Measurements from ENCODE around the gene ARHGAP24. TPM values are rescaled to one million over a fixed set of nuclear protein-coding genes. Genes with fewer than 3 reads are reported as not detected.
"Not testable (repeated sequence)": the region's sequence is repeated elsewhere in the genome, so short reads cannot be mapped to it uniquely, and the experiment has no call there.

The ARHGAP24 gene
- total RNA-seq, 1 donor from 2014 or later = 40.3 TPM

GRCh38 chr4:85808864-85809263 lies 333.9 kb downstream of the ARHGAP24 start:
- DNase-seq (ENCODE audit: low read depth in 2 of 2) = no peak

DNA sequence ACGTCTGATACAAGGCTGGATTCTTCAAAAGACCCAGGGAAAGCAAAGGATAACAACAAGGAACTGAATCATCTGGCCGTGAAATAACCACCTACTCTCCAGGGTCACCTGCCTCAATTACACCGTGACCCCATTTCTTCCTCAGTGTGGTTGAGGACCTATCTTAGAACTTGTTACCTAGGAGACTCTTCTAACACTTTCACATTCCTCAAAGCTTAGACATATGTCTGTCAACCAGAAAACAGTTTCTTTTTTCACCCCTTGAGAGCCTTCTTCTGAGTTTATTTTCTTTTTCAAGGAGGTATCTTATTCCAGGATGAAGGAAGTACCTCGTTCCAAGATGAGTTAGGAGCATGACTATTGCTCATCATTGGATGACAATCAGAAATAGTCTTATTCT lies 337.8 kb downstream of the ARHGAP24 start:
- DNase-seq (ENCODE audit: low read depth in 2 of 2) = peak in 1 of 2 donors; percentile 86

DNA sequence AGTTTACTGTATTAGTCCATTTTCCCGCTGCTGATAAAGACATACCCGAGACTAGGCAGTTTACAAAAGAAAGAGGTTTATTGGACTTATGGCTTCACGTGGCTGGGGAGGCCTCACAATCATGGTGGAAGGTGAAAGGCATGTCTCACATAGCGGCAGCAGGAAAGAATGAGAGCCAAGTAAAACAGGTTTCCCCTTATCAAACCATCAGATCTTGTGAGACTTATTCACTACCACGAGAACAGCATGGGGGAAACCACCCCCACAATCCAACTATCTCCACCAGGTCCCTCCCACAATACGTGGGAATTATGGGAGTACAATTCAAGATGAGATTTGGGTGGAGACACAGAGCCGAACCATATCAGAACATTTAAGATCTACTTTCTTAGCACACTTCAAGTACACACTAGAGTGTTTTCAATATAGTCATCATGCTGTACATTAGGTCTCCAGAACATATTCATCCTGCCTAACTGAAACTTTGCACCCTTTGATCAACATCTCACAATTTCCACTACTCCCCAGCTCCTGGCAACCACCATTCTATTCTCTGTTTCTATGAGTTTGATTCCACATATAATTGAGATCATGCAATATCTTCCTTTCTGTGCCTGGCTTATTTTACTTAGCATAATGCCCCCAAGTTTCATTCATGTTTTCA lies 341.0 kb downstream of the ARHGAP24 start:
- DNase-seq (ENCODE audit: low read depth in 2 of 2) = no peak

GRCh38 chr4:85818700-85819099 lies 343.8 kb downstream of the ARHGAP24 start:
- no peak for DNase-seq (ENCODE audit: low read depth in 2 of 2)

- DNase-seq (ENCODE audit: low read depth in 2 of 2) = not testable (repeated sequence)
These were observed 345.2 kb downstream of the ARHGAP24 start for GRCh38 chr4:85820101-85820500.

DNA sequence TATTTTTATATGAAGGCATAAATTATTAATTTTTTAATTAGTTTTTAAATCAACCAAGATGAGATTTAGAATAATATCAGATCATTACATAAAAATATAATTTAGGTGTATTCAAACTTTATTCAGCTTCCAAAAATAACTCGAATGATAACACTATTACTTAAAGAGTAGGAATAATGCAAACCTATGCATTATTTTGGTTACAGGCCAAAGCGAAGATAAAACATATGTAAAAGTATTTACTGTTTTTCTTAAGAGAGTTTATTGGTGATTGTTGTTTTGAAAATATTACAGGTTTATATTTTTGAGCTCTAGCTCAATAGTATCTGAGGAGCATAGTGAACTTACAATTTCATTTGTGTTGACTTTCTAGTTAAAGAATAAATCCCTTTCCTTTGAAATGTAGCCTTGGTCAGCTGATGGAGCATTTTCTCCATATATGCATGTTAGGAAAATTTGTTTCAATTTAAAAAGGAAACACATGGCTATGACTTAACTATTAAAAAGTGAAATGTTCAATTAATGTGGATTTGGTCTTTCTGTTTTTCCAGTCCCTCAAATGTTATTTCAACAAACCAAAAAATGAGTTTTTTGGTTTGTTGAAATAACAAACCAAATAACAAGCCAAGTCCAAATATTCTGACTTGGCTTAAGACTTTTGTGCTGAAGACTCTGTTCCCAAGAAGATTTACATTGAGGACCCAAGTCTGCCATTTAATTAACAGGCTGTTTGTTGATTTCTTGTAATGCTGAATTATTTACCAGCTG lies 346.9 kb downstream of the ARHGAP24 start:
- no peak for DNase-seq (ENCODE audit: low read depth in 2 of 2)

DNA sequence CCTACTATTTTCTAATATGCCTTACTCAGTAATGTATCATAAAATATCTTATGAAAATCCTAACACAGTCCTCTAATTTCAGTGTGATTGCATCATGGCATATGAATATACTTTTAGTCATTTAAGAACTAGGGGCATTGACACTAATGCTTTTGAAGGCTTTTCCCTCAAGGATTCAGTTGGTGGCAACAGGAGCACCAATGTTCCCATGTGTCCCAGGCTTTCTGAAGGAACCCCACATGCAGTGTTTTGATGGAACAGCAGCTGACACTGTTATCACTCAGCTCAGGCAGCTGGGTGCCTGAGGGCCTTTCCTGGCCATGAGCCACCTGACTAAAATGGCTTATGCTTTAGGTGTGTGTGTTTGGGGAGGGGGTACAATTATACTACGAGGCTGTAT lies 348.3 kb downstream of the ARHGAP24 start:
- peak in 1 of 2 donors; percentile 52 for DNase-seq (ENCODE audit: low read depth in 2 of 2)

DNA sequence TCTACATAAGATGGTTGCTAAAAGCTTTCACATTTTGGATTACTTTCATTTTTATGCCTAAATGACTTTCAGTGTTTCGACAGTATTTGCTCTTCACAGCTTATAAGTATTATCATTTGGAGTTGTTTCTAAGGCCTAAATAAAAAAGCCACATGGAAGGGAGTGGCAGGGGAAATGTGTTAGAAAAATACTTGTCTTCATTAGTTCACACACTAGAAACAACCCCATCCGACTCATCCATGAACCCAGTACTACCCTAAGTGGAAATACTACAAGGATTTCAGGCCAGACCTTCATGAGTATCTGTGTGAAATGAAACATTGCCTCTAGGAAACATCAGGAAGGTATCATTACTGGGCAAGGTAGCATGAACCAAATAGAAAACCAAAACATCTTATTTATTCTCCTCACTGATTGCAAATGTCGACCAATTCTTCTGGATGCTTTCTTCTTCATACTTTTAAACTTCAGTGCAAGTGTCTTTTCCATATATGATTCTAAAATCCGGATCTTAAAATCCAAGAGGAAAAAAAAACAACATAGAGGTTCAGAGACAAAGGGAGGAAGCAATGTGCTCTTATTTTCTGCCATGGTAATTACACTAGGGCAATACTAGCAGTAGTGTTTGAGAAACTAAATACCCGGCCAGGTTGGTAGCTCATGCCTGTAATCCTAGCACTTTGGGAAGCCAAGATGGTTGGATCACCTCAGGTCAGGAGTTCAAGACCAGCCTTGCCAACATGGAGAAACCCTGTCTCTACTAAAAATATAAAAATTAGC lies 349.4 kb downstream of the ARHGAP24 start:
- peak in 1 of 2 donors; percentile 53 for DNase-seq (ENCODE audit: low read depth in 2 of 2)

DNA sequence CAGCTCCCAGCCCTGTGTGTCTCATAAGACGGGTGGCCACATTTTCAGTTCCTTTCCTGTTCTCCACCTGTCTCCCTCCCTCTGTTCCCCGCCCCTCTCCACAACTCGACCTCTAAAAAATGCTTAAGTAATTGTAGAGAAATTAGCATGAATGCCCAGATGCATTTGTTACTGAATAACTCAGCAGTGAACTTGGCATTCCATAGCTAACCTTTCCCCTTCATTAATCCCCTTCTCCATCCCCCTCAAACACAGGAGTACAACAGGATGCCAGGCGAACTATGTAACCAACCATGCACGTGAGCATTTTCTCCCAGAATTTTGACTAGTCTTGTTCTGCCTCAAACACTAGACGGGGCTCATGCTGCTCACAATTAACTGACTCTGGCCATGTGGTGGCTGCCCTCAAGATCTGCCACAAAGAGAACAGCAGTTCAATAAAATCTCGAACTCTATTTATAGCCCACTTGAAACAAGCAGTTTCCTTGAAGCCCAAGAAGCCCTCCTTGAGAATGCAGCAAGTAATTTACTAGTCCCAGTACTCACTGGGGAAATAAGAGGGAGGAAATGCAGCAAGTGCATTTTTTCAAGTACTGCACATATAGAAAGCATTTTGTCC lies 351.2 kb downstream of the ARHGAP24 start:
- peak in 1 of 2 donors; percentile 63 for DNase-seq (ENCODE audit: low read depth in 2 of 2)

- peak in 1 of 2 donors; percentile 43 for DNase-seq (ENCODE audit: low read depth in 2 of 2)
These were observed 353.3 kb downstream of the ARHGAP24 start for GRCh38 chr4:85828027-85828890.

GRCh38 chr4:85829276-85830051 lies 354.5 kb downstream of the ARHGAP24 start:
- DNase-seq (ENCODE audit: low read depth in 2 of 2) = peak in 1 of 2 donors; percentile 29

DNA sequence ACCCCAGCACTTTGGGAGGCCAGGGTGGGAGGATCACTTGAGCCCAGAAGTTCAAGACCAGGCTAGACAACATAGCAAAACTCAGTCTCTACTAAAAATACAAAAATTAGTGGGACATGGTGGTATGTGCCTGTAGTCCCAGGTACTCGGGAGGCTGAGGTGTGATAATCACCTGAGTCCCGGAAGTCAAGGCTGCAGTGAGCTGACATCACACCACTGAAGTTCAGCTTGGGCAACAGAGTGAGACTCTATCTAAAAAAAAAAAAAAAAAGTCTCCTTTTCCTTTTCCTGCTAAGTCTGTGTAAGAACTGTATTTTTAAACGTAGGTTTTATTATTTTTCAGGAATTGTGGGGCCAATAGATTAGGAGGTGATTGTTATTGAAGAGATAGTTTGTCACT lies 356.7 kb downstream of the ARHGAP24 start:
- DNase-seq (ENCODE audit: low read depth in 2 of 2) = no peak

DNA sequence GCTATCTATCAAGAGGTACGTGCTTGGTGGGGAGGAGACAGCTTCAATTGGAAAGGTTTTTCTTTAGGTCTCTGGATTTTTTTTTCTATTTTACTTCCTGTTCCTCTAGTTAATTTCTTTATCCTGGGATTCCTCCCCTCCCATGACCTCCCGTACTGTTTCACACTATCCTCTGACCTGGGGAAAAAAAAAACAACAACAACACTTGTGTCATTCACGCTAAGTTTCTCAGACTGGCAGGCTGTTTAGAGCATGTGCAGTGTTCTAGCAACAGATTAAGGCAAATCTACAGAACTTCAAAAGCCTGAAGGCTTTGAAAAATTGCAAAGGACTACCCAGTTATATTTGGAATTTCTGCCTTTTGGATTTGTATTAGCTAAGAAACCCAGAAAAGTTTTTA lies 358.4 kb downstream of the ARHGAP24 start:
- peak in 1 of 2 donors; percentile 47 for DNase-seq (ENCODE audit: low read depth in 2 of 2)

GRCh38 chr4:85834934-85835333 lies 360.0 kb downstream of the ARHGAP24 start:
- DNase-seq (ENCODE audit: low read depth in 2 of 2) = no peak

GRCh38 chr4:85836588-85837438 lies 361.9 kb downstream of the ARHGAP24 start:
- no peak for DNase-seq (ENCODE audit: low read depth in 2 of 2)

- no peak for DNase-seq (ENCODE audit: low read depth in 2 of 2)
These were observed 362.4 kb downstream of the ARHGAP24 start for GRCh38 chr4:85837439-85837733.

- DNase-seq (ENCODE audit: low read depth in 2 of 2) = not testable (repeated sequence)
These were observed 365.1 kb downstream of the ARHGAP24 start for GRCh38 chr4:85839981-85840451.

DNA sequence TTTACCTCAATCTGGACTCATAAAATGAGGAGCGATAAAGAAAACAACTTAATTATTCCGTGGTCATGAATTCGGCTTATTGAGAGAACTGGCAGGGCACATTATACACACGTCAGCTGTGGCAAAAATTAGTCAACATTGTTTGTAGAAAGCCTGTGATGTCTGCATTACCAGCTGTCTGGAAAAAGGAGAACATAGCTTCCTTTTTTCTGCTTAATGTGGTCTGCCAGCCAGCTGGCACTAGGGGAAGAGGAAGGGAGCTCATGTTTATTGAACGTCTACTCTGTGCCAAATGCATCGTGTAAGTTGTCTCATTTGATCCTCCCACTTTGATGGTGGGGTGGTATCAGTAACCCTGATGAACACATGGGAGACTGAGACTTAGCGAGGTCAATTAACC lies 367.6 kb downstream of the ARHGAP24 start:
- DNase-seq (ENCODE audit: low read depth in 2 of 2) = peak; percentile 96

DNA sequence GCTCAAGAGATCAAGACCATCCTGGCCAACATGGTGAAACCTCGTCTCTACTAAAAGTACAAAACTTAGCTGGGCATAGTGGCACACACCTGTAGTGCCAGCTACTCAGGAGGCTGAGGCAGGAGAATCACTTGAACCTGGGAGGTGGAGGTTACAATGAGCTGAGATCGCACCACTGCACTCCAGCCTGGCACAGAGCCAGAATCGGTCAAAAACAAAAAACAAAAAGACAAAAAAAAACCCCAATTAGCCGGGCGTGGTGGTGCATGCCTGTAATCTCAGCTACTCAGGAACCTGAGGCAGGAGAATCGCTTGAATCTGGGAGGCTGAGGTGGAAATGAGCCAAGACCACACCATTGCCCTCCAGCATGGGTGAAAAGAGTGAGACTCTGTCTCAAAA lies 378.8 kb downstream of the ARHGAP24 start:
- DNase-seq (ENCODE audit: low read depth in 2 of 2) = not testable (repeated sequence)

Measured in dermis microvascular lymphatic vessel endothelial cell (primary cell).